GM18502 (cell line): Measurements from ENCODE around the gene SRRM2.

Experiments
- ATAC-seq: cut with Tn5 transposase; IDR thresholded peaks from one replicate; pipeline ENCODE4 v1.9.1; 2021; ENCODE audit warnings: mild to moderate bottlenecking; ENCODE audit not compliant: unreplicated experiment, poor library complexity

SRRM2 gene

GRCh38 chr16:2787961-2788360 lies 35.5 kb downstream of the SRRM2 start:
- no peak for ATAC-seq

DNA sequence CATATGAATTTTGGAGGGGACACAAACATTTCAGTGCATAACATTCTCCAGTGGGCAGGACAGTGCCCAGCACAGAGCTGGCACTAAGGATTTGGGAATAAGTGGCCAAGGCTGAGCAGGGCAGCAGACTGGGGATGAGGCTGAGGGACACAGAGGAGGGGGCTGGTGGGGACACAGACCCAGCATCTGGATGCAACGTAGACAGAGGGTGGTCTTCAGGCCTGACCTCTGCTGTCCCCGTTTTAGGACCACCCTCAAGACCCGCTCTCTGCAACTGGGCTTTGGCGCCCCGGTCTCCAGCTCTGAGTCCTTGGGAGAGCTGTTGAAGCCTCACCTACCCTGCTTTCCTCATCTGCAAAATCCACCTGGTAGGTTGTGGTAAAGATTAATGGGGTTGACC lies 38.2 kb downstream of the SRRM2 start:
- no peak for ATAC-seq

DNA sequence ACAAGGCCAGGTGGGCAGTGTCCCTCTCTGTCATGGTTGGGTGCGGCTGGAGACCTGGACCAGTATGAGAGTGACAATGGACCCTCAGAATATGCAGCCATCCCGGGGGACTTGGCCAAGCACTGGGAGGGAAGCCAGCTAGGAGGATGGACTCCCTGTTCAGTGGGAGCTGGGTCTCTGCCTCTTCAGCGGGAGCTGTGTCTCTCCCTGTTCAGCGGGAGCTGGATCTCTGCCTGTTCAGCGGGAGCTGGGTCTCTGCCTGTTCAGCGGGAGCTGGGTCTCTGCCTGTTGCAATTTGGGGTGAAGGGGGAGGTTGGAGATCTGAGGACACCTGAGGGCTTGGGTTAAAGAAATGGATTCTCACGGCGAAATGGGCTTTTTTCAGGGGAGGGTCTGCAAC lies 38.7 kb downstream of the SRRM2 start:
- no peak for ATAC-seq

DNA sequence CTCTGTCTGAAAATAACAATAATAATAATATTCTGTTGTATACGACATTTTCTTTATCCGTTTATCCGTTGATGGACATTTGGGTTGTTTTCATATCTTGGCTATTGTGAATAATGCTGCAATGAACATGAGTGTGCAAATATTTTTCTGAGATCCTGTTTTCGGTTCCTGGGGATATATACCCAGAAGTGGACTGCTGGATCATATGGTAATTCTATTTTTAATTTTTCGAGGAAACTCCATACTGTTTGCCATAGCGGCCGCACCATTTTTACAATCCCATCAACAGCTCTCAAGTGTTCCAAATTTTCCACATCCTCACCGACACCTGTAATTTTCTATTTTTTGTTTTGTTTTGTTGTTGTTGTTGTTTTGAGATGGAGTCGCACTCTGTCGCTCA lies 40.5 kb downstream of the SRRM2 start:
- no peak for ATAC-seq

DNA sequence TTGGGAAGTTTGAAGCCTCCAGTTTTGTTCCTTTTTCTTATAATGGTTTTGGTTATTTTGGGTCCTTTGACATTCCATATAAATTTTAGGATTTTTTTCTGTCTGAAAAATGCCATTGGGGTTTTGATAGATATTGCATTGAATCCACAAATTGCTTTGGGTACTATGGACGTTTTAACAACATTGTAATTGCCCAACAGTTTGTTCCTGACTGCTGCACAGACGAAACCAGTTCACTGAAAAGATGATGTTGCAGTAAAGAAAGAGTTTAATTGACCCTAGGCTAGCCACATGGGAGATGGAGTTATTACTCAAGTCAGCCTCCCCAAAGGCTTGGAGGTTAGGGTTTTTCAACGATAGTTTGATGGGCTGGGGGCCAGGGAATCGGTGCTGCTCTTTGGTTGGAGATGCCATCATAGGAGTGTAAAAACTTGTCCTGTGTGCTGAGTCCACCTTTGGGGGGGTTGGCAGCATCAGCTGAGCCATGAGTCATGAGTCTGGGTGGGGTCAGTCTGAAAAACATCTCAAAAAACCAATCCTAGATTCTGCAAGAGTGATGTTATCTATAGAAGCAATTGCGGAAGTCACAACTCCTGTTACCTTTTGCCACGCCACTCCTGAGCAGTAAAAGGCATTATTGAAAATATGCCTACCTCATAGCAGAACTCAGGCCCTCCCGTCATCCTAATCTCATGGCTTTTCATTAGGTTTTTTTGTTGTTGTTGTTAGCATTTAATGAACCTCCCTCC lies 43.1 kb downstream of the SRRM2 start:
- ATAC-seq: no peak

- no peak for ATAC-seq
Observed at GRCh38 chr16:2798723-2799204, 46.3 kb downstream of the SRRM2 start.

GRCh38 chr16:2799205-2799858 lies 46.9 kb downstream of the SRRM2 start:
- no peak for ATAC-seq

GRCh38 chr16:2799859-2800226 lies 47.4 kb downstream of the SRRM2 start:
- ATAC-seq: no peak

DNA sequence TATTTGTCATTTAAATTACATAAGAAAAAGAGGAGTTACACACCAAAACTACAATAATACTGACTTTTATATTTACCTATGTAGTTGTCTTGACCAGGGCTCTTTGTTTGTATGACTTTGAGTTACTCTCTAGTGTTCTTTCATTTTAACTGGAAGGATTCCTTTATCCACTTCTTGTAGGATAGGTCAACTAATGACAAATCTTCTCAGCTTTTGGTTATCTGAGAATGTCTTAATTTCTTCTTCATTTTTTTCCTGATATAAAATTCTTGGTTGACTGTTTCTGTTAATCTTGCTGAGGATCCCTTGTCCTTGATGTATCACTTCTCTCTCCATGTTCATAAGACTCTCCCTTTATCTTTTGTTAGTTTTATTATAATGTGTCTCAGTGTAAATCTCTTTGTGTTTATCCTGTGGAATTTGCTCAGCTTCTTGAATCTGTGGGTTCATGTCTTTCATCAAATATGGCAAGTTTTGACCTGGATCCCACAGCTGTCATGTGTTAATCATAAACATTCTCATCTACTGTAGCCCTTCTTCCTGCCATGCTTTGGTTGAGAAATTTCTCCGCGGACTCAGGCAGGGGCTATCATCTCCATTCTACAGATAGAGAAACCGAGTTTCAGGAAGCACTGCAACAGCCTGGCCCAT lies 51.2 kb downstream of the SRRM2 start:
- no peak for ATAC-seq

DNA sequence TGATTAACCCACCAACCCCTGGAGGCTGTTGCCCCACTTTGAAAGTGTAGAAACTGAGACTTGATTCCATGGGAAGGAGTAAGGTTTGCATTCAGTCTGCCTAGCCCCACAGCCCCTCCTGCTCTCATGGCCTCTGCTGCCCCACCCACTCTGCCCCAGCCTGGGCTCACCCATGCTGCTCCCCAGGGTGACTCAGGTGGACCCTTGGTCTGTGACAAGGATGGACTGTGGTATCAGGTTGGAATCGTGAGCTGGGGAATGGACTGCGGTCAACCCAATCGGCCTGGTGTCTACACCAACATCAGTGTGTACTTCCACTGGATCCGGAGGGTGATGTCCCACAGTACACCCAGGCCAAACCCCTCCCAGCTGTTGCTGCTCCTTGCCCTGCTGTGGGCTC lies 52.3 kb downstream of the SRRM2 start:
- ATAC-seq: no peak

GRCh38 chr16:2806286-2806685 lies 53.8 kb downstream of the SRRM2 start:
- no peak for ATAC-seq

- ATAC-seq: no peak
Observed at GRCh38 chr16:2808181-2808580, 55.7 kb downstream of the SRRM2 start.

DNA sequence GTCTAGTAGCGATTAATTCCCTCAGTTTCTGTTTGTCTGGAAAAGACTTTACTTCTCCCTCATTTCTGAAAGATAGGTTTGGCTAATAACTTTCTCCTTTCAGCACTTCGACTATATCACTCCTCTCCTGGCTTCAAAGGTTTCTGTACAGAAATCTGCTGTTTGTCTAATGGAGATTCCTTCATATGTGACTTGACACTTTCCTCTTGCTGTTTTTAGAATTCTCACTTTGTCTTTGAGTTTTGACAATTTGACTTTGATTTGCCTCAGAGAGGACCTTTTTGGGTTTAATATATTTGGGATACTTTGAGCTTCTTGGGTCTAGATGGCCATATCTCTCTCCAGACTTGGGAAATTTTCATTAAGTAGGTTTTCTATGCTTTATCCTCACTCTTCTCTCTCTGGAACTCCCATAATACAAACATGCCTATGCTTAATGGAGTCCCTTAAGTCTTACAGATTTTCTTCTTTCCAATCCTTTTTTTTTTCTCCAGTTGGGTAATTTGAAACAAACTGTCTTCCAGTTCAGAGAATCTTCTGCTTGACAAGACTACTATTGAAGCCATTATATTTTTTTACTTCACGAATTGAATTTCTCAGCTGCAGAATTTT lies 56.8 kb downstream of the SRRM2 start:
- ATAC-seq: no peak

DNA sequence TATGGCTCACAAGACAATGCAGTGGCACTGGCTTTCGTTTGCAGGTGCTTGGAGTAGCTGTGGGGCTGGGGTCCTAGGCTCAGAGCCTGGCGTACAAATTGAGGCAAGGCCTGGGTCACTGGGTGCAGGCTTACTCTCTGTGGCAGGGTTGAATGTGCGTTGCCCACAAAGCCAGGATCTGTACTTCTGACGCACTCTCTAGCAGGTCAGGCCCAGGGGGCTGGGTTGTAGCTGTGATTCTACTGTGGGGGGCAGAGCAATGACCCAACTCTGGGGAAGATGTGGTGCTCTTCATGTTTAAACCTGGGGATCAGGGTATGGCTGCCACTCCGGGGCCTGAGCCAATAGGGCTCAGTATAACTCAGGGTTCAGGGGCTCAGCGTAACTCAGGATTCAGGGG lies 58.2 kb downstream of the SRRM2 start:
- no peak for ATAC-seq

GRCh38 chr16:2811703-2812471 lies 59.4 kb downstream of the SRRM2 start:
- ATAC-seq: no peak

- ATAC-seq: no peak
Observed at GRCh38 chr16:2813771-2814221, 61.4 kb downstream of the SRRM2 start.

DNA sequence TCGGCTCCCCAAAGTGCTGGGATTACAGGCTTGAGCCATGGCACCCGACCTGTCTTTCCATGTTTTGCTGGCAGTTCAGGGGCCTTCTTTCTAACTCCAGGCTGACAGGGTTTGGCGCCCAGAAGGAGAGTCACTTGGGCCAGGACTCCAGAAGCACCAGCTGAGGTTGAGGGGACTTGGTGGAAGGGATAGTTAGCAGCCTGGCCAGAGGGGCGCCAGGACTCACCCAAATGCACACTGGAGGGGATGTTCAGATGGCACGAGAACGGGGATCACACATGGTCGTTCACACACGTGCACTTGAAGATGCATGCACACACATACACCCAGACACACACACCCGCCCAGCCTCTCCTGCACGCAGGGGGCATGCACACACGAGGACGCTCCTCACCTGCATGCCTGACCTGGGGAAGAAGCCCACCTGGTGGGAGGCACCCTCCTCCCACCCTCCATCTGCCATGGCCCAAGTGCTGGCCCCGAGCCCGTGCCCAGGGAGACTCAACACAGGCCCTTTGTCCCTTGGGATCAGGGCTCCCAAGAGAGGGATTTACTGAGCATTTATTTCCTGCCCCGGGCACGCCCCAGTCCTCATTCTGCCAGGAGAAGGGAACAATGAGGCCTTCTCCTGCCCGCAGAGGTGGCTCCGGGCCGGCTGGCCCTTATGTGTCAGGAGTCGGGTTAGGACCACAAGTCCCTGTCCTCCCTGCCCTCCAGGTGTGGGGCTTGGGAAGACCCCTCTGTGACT lies 62.3 kb downstream of the SRRM2 start:
- ATAC-seq: no peak

DNA sequence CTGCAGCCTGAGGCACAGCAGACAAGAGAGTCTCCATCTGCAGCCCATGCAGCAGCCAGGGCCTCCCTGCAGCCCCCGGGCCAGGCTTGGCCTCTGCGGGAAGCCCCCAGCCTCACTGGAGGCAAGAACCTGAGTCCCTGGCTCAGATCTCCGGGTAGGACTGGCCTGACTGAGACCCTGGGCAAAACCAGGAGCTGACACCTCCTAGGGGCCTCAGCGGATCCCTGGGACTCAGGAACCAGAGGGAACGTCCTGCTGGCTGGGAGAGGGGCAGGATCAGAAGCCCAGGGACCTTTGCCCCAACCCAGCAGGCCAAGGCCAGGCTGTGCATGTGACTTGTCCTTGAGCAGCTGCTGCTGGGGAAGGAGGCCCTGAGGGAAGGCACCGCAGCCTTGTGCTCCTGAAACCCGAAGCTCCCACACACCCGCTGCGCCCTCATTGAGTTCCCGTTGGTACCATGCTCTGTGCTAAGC lies 62.9 kb downstream of the SRRM2 start:
- no peak for ATAC-seq

DNA sequence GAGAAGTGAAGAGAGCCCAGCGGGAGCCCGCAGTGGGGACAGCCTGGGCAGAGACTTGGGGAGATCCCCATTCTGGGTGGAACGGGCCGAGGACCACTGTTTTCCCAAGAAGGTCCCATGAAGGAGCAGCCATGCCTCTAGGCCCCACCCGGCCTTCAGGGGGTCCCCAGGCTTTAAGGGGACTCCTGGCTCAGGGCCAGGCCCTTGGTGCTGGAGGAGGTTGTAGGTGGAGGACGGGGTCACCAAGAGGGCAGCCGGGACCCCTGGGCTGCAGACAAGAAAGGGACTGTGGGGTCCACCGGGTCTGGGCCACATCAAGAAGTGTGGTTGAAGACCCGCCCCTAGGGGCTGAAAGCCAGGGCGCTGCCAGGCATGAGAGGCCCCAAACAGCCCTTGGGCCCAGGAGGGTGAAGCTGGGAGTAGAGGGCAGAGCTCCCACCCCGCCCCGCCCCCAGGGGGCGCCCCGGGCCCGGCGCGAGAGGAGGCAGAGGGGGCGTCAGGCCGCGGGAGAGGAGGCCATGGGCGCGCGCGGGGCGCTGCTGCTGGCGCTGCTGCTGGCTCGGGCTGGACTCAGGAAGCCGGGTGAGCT lies 64.4 kb downstream of the SRRM2 start, which contains the start of gene PRSS21:
Gene PRSS21 (plus strand): TSS at position 487 of the 589 bp plus-strand sequence. CDS start 32 bp downstream, at position 519.
- no peak for ATAC-seq
